ENCODE results near the gene PHF20.
"Not testable (repeated sequence)": the region's sequence is repeated elsewhere in the genome, so short reads cannot be mapped to it uniquely, and the experiment has no call there.

Gene PHF20

GRCh38 chr20:35954907-35955251 is 183.1 kb downstream of the PHF20 start:
- H3K9me3 ChIP-seq (ENCODE audit: low read length) = no peaks in the 10 kb centered on the region
- H3K27me3 ChIP-seq (ENCODE audit: insufficient read depth, low read length) = no peaks in the 10 kb centered on the region
- H3K4me3 ChIP-seq (ENCODE audit: low read length) = peak overlapping the region; percentile 75
- H3K4me1 ChIP-seq (ENCODE audit: insufficient read depth, low read length) = peaks cover 13% of the 10 kb centered on the region
- H3K36me3 ChIP-seq (ENCODE audit: insufficient read depth, low read length) = peaks cover 6% of the 10 kb centered on the region
- peak overlapping the region; percentile 78 for H2AFZ ChIP-seq (ENCODE audit: low read depth, low read length)

- no peak overlapping the region for H2AFZ ChIP-seq (ENCODE audit: low read depth, low read length)
- no peak overlapping the region for H3K4me3 ChIP-seq (ENCODE audit: low read length)
- no peaks in the 10 kb centered on the region for H3K9me3 ChIP-seq (ENCODE audit: low read length)
- H3K36me3 ChIP-seq (ENCODE audit: insufficient read depth, low read length) = peaks cover 6% of the 10 kb centered on the region
- H3K27me3 ChIP-seq (ENCODE audit: insufficient read depth, low read length) = no peaks in the 10 kb centered on the region
- peaks cover 13% of the 10 kb centered on the region for H3K4me1 ChIP-seq (ENCODE audit: insufficient read depth, low read length)
These were observed 184.8 kb downstream of the PHF20 start for GRCh38 chr20:35956616-35957015.

- H3K27me3 ChIP-seq (ENCODE audit: insufficient read depth, low read length); H3K36me3 ChIP-seq (ENCODE audit: insufficient read depth, low read length); H3K4me3 ChIP-seq (ENCODE audit: low read length); H3K4me1 ChIP-seq (ENCODE audit: insufficient read depth, low read length); H2AFZ ChIP-seq (ENCODE audit: low read depth, low read length); H3K9me3 ChIP-seq (ENCODE audit: low read length): not testable (repeated sequence)
These were observed 187.5 kb downstream of the PHF20 start for GRCh38 chr20:35959291-35959690.

- H3K9me3 ChIP-seq (ENCODE audit: low read length) = no peaks in the 10 kb centered on the region
- H3K4me3 ChIP-seq (ENCODE audit: low read length) = no peak overlapping the region
- no peaks in the 10 kb centered on the region for H3K36me3 ChIP-seq (ENCODE audit: insufficient read depth, low read length)
- H2AFZ ChIP-seq (ENCODE audit: low read depth, low read length) = no peak overlapping the region
- no peaks in the 10 kb centered on the region for H3K4me1 ChIP-seq (ENCODE audit: insufficient read depth, low read length)
- no peaks in the 10 kb centered on the region for H3K27me3 ChIP-seq (ENCODE audit: insufficient read depth, low read length)
These were observed 192.1 kb downstream of the PHF20 start for GRCh38 chr20:35963878-35964277.

- Histone ChIP-seq H3K4me3 (ENCODE audit: low read length) (no peak within 1 kb of the TSS), H3K9me3 (ENCODE audit: low read length) (peaks cover 1% of the 10 kb centered on the region), H3K4me1 (ENCODE audit: insufficient read depth, low read length) (no peaks in the 10 kb centered on the region), H3K27me3 (ENCODE audit: insufficient read depth, low read length) (no peaks in the 10 kb centered on the region), H3K36me3 (ENCODE audit: insufficient read depth, low read length) (no peaks in the 10 kb centered on the region), H2AFZ (ENCODE audit: low read depth, low read length) (no peak within 1 kb of the TSS)
These were observed 196.3 kb downstream of the PHF20 start, which contains the start of gene CNBD2 for GRCh38 chr20:35967979-35968640. TSS of gene CNBD2 (plus strand) at chr20:35968590. CDS start at chr20:35968763, 173 bp downstream.

GRCh38 chr20:35968930-35969329 is 197.1 kb downstream of the PHF20 start:
- no peak overlapping the region for H2AFZ ChIP-seq (ENCODE audit: low read depth, low read length)
- no peaks in the 10 kb centered on the region for H3K36me3 ChIP-seq (ENCODE audit: insufficient read depth, low read length)
- no peaks in the 10 kb centered on the region for H3K4me1 ChIP-seq (ENCODE audit: insufficient read depth, low read length)
- no peaks in the 10 kb centered on the region for H3K27me3 ChIP-seq (ENCODE audit: insufficient read depth, low read length)
- H3K4me3 ChIP-seq (ENCODE audit: low read length) = no peak overlapping the region
- H3K9me3 ChIP-seq (ENCODE audit: low read length) = peaks cover 1% of the 10 kb centered on the region

GRCh38 chr20:35971981-35972380 is 200.2 kb downstream of the PHF20 start:
- Histone ChIP-seq H3K27me3 (ENCODE audit: insufficient read depth, low read length) (no peaks in the 10 kb centered on the region), H3K36me3 (ENCODE audit: insufficient read depth, low read length) (no peaks in the 10 kb centered on the region), H3K9me3 (ENCODE audit: low read length) (peaks cover 1% of the 10 kb centered on the region), H3K4me1 (ENCODE audit: insufficient read depth, low read length) (no peaks in the 10 kb centered on the region), H3K4me3 (ENCODE audit: low read length) (no peak overlapping the region), H2AFZ (ENCODE audit: low read depth, low read length) (no peak overlapping the region)

- peaks cover 1% of the 10 kb centered on the region for H3K9me3 ChIP-seq (ENCODE audit: low read length)
- no peaks in the 10 kb centered on the region for H3K27me3 ChIP-seq (ENCODE audit: insufficient read depth, low read length)
- H3K36me3 ChIP-seq (ENCODE audit: insufficient read depth, low read length) = no peaks in the 10 kb centered on the region
- H3K4me1 ChIP-seq (ENCODE audit: insufficient read depth, low read length) = no peaks in the 10 kb centered on the region
- H3K4me3 ChIP-seq (ENCODE audit: low read length) = no peak overlapping the region
- no peak overlapping the region for H2AFZ ChIP-seq (ENCODE audit: low read depth, low read length)
These were observed 200.6 kb downstream of the PHF20 start for GRCh38 chr20:35972462-35972861.

- H2AFZ ChIP-seq (ENCODE audit: low read depth, low read length) = no peak overlapping the region
- H3K4me3 ChIP-seq (ENCODE audit: low read length) = no peak overlapping the region
- no peaks in the 10 kb centered on the region for H3K4me1 ChIP-seq (ENCODE audit: insufficient read depth, low read length)
- H3K36me3 ChIP-seq (ENCODE audit: insufficient read depth, low read length) = no peaks in the 10 kb centered on the region
- peaks cover 1% of the 10 kb centered on the region for H3K9me3 ChIP-seq (ENCODE audit: low read length)
- no peaks in the 10 kb centered on the region for H3K27me3 ChIP-seq (ENCODE audit: insufficient read depth, low read length)
These were observed 202.4 kb downstream of the PHF20 start for GRCh38 chr20:35974256-35974655.

- Histone ChIP-seq H3K27me3 (ENCODE audit: insufficient read depth, low read length) (no peaks in the 10 kb centered on the region), H3K36me3 (ENCODE audit: insufficient read depth, low read length) (no peaks in the 10 kb centered on the region), H2AFZ (ENCODE audit: low read depth, low read length) (no peak overlapping the region), H3K4me3 (ENCODE audit: low read length) (no peak overlapping the region), H3K9me3 (ENCODE audit: low read length) (peaks cover 1% of the 10 kb centered on the region), H3K4me1 (ENCODE audit: insufficient read depth, low read length) (no peaks in the 10 kb centered on the region)
These were observed 204.0 kb downstream of the PHF20 start for GRCh38 chr20:35975576-35976373.

GRCh38 chr20:35978041-35978513 is 206.3 kb downstream of the PHF20 start:
- Histone ChIP-seq H3K36me3 (ENCODE audit: insufficient read depth, low read length) (no peaks in the 10 kb centered on the region), H3K27me3 (ENCODE audit: insufficient read depth, low read length) (no peaks in the 10 kb centered on the region), H3K9me3 (ENCODE audit: low read length) (no peaks in the 10 kb centered on the region), H3K4me3 (ENCODE audit: low read length) (no peak overlapping the region), H2AFZ (ENCODE audit: low read depth, low read length) (no peak overlapping the region), H3K4me1 (ENCODE audit: insufficient read depth, low read length) (no peaks in the 10 kb centered on the region)

GRCh38 chr20:35979544-35979943 is 207.7 kb downstream of the PHF20 start:
- Histone ChIP-seq H3K9me3 (ENCODE audit: low read length) (no peaks in the 10 kb centered on the region), H3K4me3 (ENCODE audit: low read length) (no peak overlapping the region), H3K4me1 (ENCODE audit: insufficient read depth, low read length) (no peaks in the 10 kb centered on the region), H3K36me3 (ENCODE audit: insufficient read depth, low read length) (no peaks in the 10 kb centered on the region), H3K27me3 (ENCODE audit: insufficient read depth, low read length) (no peaks in the 10 kb centered on the region), H2AFZ (ENCODE audit: low read depth, low read length) (no peak overlapping the region)

- Histone ChIP-seq H2AFZ (ENCODE audit: low read depth, low read length) (no peak overlapping the region), H3K9me3 (ENCODE audit: low read length) (no peaks in the 10 kb centered on the region), H3K36me3 (ENCODE audit: insufficient read depth, low read length) (no peaks in the 10 kb centered on the region), H3K27me3 (ENCODE audit: insufficient read depth, low read length) (no peaks in the 10 kb centered on the region), H3K4me1 (ENCODE audit: insufficient read depth, low read length) (no peaks in the 10 kb centered on the region), H3K4me3 (ENCODE audit: low read length) (no peak overlapping the region)
These were observed 210.2 kb downstream of the PHF20 start for GRCh38 chr20:35981969-35982368.

Measured in neuron (in vitro differentiated cells).